HG03135 (cell line): Measurements from ENCODE around the gene ERVK3-1.

Experiments
- ATAC-seq: cut with Tn5 transposase; IDR thresholded peaks from one replicate; pipeline ENCODE4 v1.9.1; 2021; ENCODE audit warnings: mild to moderate bottlenecking, moderate library complexity; ENCODE audit not compliant: unreplicated experiment

ERVK3-1 gene

GRCh38 chr19:58357481-58358145 is 52.4 kb downstream of the ERVK3-1 start:
- ATAC-seq, result no peak

DNA sequence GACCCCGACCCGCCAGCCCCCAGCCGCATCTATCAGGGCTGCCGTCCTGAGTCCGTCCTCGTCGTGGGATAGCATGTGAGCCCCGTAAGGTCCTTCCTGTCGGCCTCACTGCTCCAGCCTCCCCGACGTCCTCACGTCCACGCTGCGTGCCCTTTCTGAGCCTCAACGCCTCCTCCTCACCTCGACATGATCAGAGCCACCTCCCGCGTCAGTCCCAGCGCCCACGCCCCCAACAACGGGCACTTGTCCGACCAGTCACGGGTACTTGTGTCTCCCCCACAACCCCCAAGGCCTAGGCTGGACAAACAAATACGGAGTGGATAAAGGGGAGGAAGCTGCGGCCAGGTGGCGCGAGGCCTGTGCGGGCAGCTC is 56.7 kb downstream of the ERVK3-1 start:
- peak; percentile 12 for ATAC-seq

GRCh38 chr19:58362272-58362994 is 57.3 kb downstream of the ERVK3-1 start, which contains the start of gene ZNF497:
Gene ZNF497 (minus strand): TSS chr19:58362751. CDS start chr19:58357635, 5,116 bp downstream.
- ATAC-seq, result peak; percentile 80

DNA sequence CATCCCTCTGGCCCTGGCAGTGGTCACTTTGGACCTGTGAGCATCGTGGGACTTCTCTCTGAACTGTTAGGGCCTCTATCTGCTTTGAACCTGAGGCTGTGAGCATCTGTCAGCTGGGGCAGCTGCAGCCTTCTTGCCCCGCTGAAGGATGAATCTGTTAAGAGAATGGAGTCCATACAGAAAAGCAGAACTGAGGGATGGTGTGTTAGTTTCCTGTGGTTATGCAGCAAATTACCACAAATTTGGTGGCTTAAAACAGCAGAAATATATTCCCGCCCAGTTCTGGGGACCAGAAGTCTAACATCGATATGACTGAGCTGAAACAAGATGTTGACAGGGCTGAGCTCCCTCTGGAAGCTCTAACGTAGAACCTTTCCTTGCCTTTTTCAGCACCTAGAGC is 59.0 kb downstream of the ERVK3-1 start:
- no peak for ATAC-seq
